B cell (primary cell): ENCODE data around the gene ENSA.
"Not testable (repeated sequence)": the region's sequence is repeated elsewhere in the genome, so short reads cannot be mapped to it uniquely, and the experiment has no call there.

Source experiments
- EZH2 ChIP-seq: IDR thresholded peaks from 2 replicates; pipeline ENCODE4 v1.6.1; 2012; ENCODE audit warnings: borderline replicate concordance, low read depth, mild to moderate bottlenecking, moderate library complexity, low read length; ENCODE audit not compliant: insufficient read depth, poor library complexity, severe bottlenecking
- TF ChIP-seq, protein P1 (sequence below): fragments of 200-600 bp; IDR thresholded peaks from one replicate; pipeline ENCODE4 v1.8.0; 2022; ENCODE audit warnings: antibody characterized with exemption, mild to moderate bottlenecking

DNA sequence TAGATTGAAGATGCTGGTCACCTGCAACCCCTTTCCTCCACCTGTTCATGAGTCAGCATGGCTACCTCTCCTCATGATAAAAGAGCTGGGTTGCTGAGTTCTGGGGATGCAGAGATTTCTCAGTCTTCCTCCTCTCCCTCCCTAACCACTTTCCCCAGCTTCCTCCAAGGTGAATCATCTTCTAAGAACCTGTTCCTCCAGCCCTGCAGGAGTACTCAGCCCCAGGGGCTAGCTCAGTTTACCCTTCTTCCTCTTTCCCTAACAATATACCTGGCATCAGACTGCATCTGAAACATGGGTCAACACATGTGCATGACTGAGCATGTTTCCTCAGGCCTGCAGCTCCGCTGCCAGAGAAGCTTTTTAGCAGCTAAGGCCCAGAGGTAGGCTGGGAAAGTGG, 5.3 kb downstream of the ENSA start:
- TF ChIP-seq, protein P1, sequence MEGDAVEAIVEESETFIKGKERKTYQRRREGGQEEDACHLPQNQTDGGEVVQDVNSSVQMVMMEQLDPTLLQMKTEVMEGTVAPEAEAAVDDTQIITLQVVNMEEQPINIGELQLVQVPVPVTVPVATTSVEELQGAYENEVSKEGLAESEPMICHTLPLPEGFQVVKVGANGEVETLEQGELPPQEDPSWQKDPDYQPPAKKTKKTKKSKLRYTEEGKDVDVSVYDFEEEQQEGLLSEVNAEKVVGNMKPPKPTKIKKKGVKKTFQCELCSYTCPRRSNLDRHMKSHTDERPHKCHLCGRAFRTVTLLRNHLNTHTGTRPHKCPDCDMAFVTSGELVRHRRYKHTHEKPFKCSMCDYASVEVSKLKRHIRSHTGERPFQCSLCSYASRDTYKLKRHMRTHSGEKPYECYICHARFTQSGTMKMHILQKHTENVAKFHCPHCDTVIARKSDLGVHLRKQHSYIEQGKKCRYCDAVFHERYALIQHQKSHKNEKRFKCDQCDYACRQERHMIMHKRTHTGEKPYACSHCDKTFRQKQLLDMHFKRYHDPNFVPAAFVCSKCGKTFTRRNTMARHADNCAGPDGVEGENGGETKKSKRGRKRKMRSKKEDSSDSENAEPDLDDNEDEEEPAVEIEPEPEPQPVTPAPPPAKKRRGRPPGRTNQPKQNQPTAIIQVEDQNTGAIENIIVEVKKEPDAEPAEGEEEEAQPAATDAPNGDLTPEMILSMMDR = not testable (repeated sequence)
- not testable (repeated sequence) for TF ChIP-seq EZH2
